Measurements from ENCODE around the gene EHF.
"Not testable (repeated sequence)": the region's sequence is repeated elsewhere in the genome, so short reads cannot be mapped to it uniquely, and the experiment has no call there.

Gene EHF

DNA sequence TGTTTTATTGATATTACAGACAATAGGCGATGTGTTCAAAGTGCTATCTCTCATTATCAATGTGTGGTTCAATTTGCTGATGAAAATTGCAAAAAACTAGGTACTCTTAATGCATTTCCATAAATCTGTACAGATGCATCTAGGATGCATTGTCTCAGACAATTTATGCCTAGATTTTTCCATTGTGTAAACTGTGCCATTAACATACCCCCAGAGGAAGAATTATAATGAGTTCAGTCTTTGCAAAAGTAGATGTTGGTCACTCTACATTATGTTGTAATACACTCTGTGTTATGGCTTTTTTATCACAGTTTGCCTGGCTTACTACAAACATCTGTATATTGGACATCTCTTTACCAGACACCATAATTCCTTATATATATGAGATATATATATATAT is 62.5 kb downstream of the EHF start:
- Histone ChIP-seq H3K4me3 (no peak overlapping the region), H3K27ac (no peak overlapping the region)

DNA sequence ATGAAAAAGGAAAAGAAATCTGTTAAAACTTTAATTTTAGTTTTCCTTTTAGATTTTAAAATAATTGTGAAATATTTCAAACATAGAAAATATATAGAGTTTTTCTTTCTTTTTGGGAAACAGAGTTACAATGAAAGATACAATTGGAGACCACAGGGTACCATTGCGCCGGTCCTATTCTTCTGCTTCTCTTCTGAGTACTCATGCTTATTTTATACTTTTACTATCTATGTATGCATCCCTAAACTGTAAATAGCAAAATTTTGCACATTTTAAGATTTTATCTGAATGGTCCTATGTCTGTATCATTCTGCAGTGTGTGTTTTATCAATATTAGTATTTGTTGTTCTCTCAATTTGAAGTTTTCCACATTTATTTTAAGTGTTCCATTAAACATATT is 65.0 kb downstream of the EHF start:
- H3K4me3 ChIP-seq: no peak overlapping the region
- H3K27ac ChIP-seq: peak overlapping the region in 1 of 21 experiments; percentile 18

DNA sequence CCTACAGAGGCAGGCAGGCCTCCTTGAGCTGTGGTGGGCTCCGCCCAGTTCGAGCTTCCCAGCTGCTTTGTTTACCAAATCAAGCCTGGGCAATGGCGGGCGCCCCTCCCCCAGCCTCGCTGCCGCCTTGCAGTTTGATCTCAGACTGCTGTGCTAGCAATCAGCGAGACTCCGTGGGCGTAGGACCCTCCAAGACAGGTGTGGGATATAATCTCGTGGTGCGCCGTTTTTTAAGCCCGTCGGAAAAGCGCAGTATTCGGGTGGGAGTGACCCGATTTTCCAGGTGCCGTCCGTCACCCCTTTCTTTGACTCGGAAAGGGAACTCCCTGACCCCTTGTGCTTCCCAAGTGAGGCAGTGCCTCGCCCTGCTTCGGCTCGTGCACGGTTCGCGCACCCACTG is 71.4 kb downstream of the EHF start:
- H3K27ac ChIP-seq, H3K4me3 ChIP-seq: not testable (repeated sequence)

DNA sequence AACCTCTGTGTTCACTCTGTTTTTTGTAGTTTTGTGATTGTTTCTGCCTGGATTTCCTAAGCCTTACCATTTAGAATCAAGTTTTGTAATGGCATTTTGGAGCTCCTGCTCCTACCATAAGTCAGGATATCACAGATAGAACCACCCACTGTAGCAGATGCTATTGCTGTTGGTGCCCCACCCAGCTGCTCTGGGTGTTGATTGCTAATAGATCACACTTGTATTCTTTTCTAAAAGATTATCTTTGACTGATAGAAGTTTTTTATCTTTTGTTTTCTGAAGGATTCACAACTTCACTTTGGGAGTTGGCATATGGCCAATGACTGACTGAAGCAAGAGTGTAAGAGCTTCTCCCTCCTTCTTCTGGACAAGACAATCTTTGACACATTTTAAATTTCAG is 76.0 kb downstream of the EHF start:
- no peak overlapping the region for H3K4me3 ChIP-seq
- H3K27ac ChIP-seq: no peak overlapping the region

DNA sequence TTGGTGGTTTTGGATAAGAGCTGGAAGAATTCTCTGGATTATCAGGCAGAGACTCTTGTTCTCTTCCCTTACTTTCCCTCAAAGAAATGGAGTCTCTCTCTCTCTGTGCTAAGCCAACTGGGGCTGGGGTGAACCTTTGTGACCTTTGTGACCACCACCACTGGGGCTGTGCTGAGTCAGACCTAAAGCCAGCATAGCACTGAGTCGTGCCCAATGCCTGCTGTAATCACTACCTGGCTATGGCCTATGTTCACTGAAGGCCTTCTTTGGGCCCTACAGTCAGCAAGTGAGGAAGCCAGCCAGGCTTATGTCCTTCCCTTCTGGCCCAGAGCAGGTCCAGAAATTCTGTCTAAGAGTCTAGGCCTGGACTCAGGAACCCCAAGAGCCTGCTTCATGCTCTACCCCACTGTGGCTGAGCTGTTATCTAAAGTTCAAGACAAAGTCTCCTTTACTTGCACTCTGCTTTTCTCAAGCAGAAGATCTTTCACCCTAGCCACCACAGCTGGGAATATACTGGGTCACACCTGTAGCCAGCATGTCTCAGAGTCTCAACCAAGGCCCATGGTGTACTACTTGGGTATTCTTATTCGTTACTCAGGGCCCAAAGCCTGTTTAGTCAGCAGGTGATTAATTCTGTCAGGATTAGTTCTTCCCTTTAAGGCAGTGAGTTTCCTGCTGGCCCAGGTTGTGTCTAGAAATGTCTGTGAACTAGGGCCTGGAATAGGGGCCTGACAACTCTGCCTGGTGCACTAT is 86.0 kb downstream of the EHF start:
- peak overlapping the region in 1 of 21 experiments; percentile 19 for H3K27ac ChIP-seq
- no peak overlapping the region for H3K4me3 ChIP-seq

DNA sequence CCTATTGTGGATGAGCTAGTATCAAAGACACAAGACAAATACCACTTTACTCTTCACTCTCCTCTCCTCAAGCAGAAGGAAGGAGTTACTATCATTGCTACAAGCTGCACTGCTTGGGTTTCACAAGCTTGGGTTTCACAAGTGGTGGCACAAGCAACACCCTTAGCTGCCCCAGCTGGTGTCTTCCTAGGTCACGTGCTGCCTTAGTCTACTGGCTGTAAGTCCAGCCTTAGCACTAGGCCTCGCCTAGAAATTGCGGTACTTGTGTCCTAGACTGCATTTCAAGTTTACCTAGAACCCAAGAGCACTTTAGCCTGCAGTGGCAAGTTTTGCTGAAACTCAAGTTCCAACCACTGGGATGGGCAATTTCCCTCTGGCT is 86.6 kb downstream of the EHF start:
- H3K27ac ChIP-seq: peak overlapping the region in 2 of 21 experiments; percentile 12 to 19
- no peak overlapping the region for H3K4me3 ChIP-seq

Measured in skin epidermis (tissue), 12 donors.